ENCODE results near the gene LRRC47.
A peak's percentile ranks its signal among the peaks of the same experiment; 100 is the strongest.

Gene LRRC47

GRCh38 chr1:3787349-3787715, 9.0 kb downstream of the LRRC47 start:
- no peak for DNase-seq

- no peak for DNase-seq
Measured at GRCh38 chr1:3786468-3787348, 9.6 kb downstream of the LRRC47 start.

- no peak for DNase-seq
Measured at GRCh38 chr1:3785456-3786157, 10.7 kb downstream of the LRRC47 start.

GRCh38 chr1:3785045-3785444, 11.3 kb downstream of the LRRC47 start:
- no peak for DNase-seq

- DNase-seq, result no peak
Measured at GRCh38 chr1:3783651-3784474, 12.4 kb downstream of the LRRC47 start.

- DNase-seq, result no peak
Measured at GRCh38 chr1:3780901-3781300, 15.4 kb downstream of the LRRC47 start.

GRCh38 chr1:3779912-3780416, 16.3 kb downstream of the LRRC47 start:
- DNase-seq, result no peak

- DNase-seq, result peak in 1 of 51 donors; percentile 67
Measured at GRCh38 chr1:3779265-3779911, 16.9 kb downstream of the LRRC47 start.

GRCh38 chr1:3778590-3779264, 17.6 kb downstream of the LRRC47 start:
- DNase-seq, result peak in 1 of 51 donors; percentile 67

GRCh38 chr1:3777647-3778589, 18.4 kb downstream of the LRRC47 start:
- DNase-seq, result no peak

- DNase-seq, result no peak
Measured at GRCh38 chr1:3777078-3777547, 19.2 kb downstream of the LRRC47 start.

GRCh38 chr1:3776231-3776961, 19.9 kb downstream of the LRRC47 start:
- no peak for DNase-seq

GRCh38 chr1:3775490-3776230, 20.6 kb downstream of the LRRC47 start:
- DNase-seq, result peak in 12 of 51 donors; percentile 13 to 46 (median 27)

- no peak for DNase-seq
Measured at GRCh38 chr1:3774946-3775489, 21.3 kb downstream of the LRRC47 start.

GRCh38 chr1:3774276-3774945, 21.9 kb downstream of the LRRC47 start:
- DNase-seq, result peak in 10 of 51 donors; percentile 7 to 46 (median 34)

- DNase-seq, result no peak
Measured at GRCh38 chr1:3773572-3774275, 22.6 kb downstream of the LRRC47 start.
